IMR-90 (cell line): ENCODE measurements around the gene PPM1G. TPM values are rescaled to one million over a fixed set of nuclear protein-coding genes. Genes with fewer than 3 reads are reported as not detected.

ENCODE experiments used
- ATAC-seq: fragments of 200-7000 bp; cut with Tn5 transposase; 2 replicates; pipeline ENCODE4 v1.9.1; 2020; ENCODE audit warnings: low read depth, mild to moderate bottlenecking, moderate library complexity
- BruUV-seq: library from RNA; stranded (reverse); fragments of 400-500 nt; replicated peaks from 2 replicates; lab custom pipeline; 2021; lab: Mats Ljungman, UMichigan
- CTCF ChIA-PET: fragments of 300-600 bp; formaldehyde crosslinking; extraction: SDS; loops from one replicate; lab custom pipeline; 2021; ENCODE audit warnings: antibody characterized with exemption; lab: Yijun Ruan, JAX
- POLR2A ChIA-PET: fragments of 300-600 bp; sonication (Branson Sonifier 250); formaldehyde crosslinking; loops from one replicate; lab custom pipeline; 2022; ENCODE audit warnings: antibody characterized with exemption; ENCODE audit not compliant: unreplicated experiment; lab: Charles Lee
- DNase-seq: peaks from one replicate; pipeline ENCODE4 v3.0.0; 2013
- H2AFZ ChIP-seq: replicated peaks from 2 replicates; pipeline ENCODE3; 2013; ENCODE audit warnings: low read length, mild to moderate bottlenecking; ENCODE audit not compliant: poor library complexity
- H2AK5ac ChIP-seq: 2 replicates; pipeline ENCODE4 v1.6.1; 2013; ENCODE audit warnings: low read depth, low read length, inconsistent platforms
- H2AK9ac ChIP-seq: replicated peaks from 2 replicates; pipeline ENCODE3; 2013; ENCODE audit warnings: mild to moderate bottlenecking, low read depth, low read length, moderate library complexity; ENCODE audit not compliant: poor library complexity
- H2BK120ac ChIP-seq: 2 replicates; pipeline ENCODE4 v1.6.1; 2013; ENCODE audit warnings: low read depth, low read length, inconsistent platforms
- H2BK15ac ChIP-seq: 3 replicates; pipeline ENCODE4 v1.6.1; 2013; ENCODE audit warnings: low read depth, low read length, inconsistent platforms
- H2BK20ac ChIP-seq: 2 replicates; pipeline ENCODE4 v1.6.1; 2013; ENCODE audit warnings: low read depth, mild to moderate bottlenecking, inconsistent platforms, low read length, moderate library complexity
- H2BK5ac ChIP-seq: 2 replicates; pipeline ENCODE4 v1.6.1; 2013; ENCODE audit warnings: mild to moderate bottlenecking, low read depth, low read length, inconsistent platforms; ENCODE audit not compliant: poor library complexity, severe bottlenecking
- H3K14ac ChIP-seq: replicated peaks from 2 replicates; pipeline ENCODE4 v1.6.1; 2013; ENCODE audit warnings: low read depth, low read length, inconsistent platforms
- H3K18ac ChIP-seq: 2 replicates; pipeline ENCODE4 v1.6.1; 2013; ENCODE audit warnings: low read depth, low read length, control low read depth
- H3K23ac ChIP-seq: 2 replicates; pipeline ENCODE4 v1.6.1; 2013; ENCODE audit warnings: low read depth, low read length, inconsistent platforms
- H3K27ac ChIP-seq: 2 replicates; pipeline ENCODE4 v1.5.1; 2013; ENCODE audit warnings: mild to moderate bottlenecking, control low read depth, low read length; ENCODE audit not compliant: insufficient read depth
- H3K27me3 ChIP-seq: 2 replicates; pipeline ENCODE4 v1.6.1; 2013; ENCODE audit warnings: low read length; ENCODE audit not compliant: control insufficient read depth, insufficient read depth
- H3K36me3 ChIP-seq: 2 replicates; pipeline ENCODE4 v1.6.1; 2013; ENCODE audit warnings: low read length, mixed read lengths; ENCODE audit not compliant: control insufficient read depth, insufficient read depth
- H3K4ac ChIP-seq: 2 replicates; pipeline ENCODE4 v1.6.1; 2013; ENCODE audit warnings: low read depth, low read length, inconsistent platforms
- H3K4me1 ChIP-seq: 2 replicates; pipeline ENCODE4 v1.6.1; 2013; ENCODE audit warnings: low read length, mixed read lengths; ENCODE audit not compliant: control insufficient read depth, insufficient read depth
- H3K4me2 ChIP-seq: 2 replicates; pipeline ENCODE4 v1.6.1; 2013; ENCODE audit warnings: low read depth, mild to moderate bottlenecking, control low read depth, low read length, moderate library complexity
- H3K4me3 ChIP-seq: 2 replicates; pipeline ENCODE4 v1.5.1; 2013; ENCODE audit warnings: low read depth, mild to moderate bottlenecking, control low read depth, low read length, moderate library complexity; ENCODE audit not compliant: insufficient read depth
- H3K56ac ChIP-seq: 2 replicates; pipeline ENCODE4 v1.6.1; 2013; ENCODE audit warnings: low read length, inconsistent platforms; ENCODE audit not compliant: insufficient read depth; ENCODE audit errors: extremely low read depth
- H3K79me1 ChIP-seq, 2 experiments: 2 replicates each; pipeline ENCODE4 v1.6.1; 2013; ENCODE audit warnings: low read length in 2 of 2, inconsistent platforms in 1 of 2, low read depth in 1 of 2
- H3K9ac ChIP-seq: 2 replicates; pipeline ENCODE4 v1.6.1; 2013; ENCODE audit warnings: low read depth, low read length, control low read depth
- H3K9me1 ChIP-seq: 2 replicates; pipeline ENCODE4 v1.6.1; 2013; ENCODE audit warnings: low read length, inconsistent platforms; ENCODE audit not compliant: insufficient read depth
- H3K9me3 ChIP-seq: 2 replicates; pipeline ENCODE4 v1.6.1; 2013; ENCODE audit warnings: low read length; ENCODE audit not compliant: control insufficient read depth, insufficient read depth
- H4K20me1 ChIP-seq: 2 replicates; pipeline ENCODE4 v1.6.1; 2013; ENCODE audit warnings: low read length, inconsistent platforms; ENCODE audit not compliant: insufficient read depth
- H4K5ac ChIP-seq: 2 replicates; pipeline ENCODE4 v1.6.1; 2013; ENCODE audit warnings: mild to moderate bottlenecking, low read depth, low read length, control low read depth
- H4K8ac ChIP-seq, 2 experiments: 2 replicates each; pipeline ENCODE4 v1.6.1; 2013; ENCODE audit warnings: low read depth in 2 of 2, low read length in 2 of 2, control low read depth in 1 of 2, inconsistent platforms in 1 of 2
- H4K91ac ChIP-seq: 2 replicates; pipeline ENCODE4 v1.6.1; 2013; ENCODE audit warnings: low read depth, low read length, inconsistent platforms; ENCODE audit not compliant: insufficient read depth
- CHD1 ChIP-seq: IDR thresholded peaks from 2 replicates; pipeline ENCODE4 v1.6.1; 2012; ENCODE audit warnings: low read depth, low read length, improper control_type of control experiment
- MAZ ChIP-seq: IDR thresholded peaks from 2 replicates; pipeline ENCODE4 v1.6.1; 2012; ENCODE audit warnings: low read depth, mild to moderate bottlenecking, low read length, improper control_type of control experiment, moderate library complexity, borderline replicate concordance
- MXI1 ChIP-seq: IDR thresholded peaks from 2 replicates; pipeline ENCODE4 v1.6.1; 2012; ENCODE audit warnings: low read depth, mild to moderate bottlenecking, low read length, moderate library complexity, borderline replicate concordance
- NFE2L2 ChIP-seq: fragments of 150-350 bp; IDR thresholded peaks from 2 replicates; pipeline ENCODE4 v1.6.1; 2016; ENCODE audit warnings: low read depth, mild to moderate bottlenecking, low read length
- RFX5 ChIP-seq: IDR thresholded peaks from 2 replicates; pipeline ENCODE4 v1.8.0; 2012; ENCODE audit warnings: low read depth, mild to moderate bottlenecking, low read length, moderate library complexity
- whole genome bisulfite sequencing, 2 experiments: methylation state at CpG; one replicate each; pipeline versions ENCODE4 v1.1.5 to v1.1.7; 2013; ENCODE audit warnings: missing lambda C conversion rate in 2 of 2; ENCODE audit not compliant: insufficient read length in 1 of 2; ENCODE audit errors: extremely low coverage in 2 of 2; 5-methylcytosine and 5-hydroxymethylcytosine counted together
- dilution Hi-C: fragments of 300-500 bp; cut with HindIII; formaldehyde crosslinking; loops from one replicate; pipeline ENCODE4 v1.14.3; 2018; ENCODE audit warnings: low sequenced_read_pairs; ENCODE audit not compliant: unreplicated experiment
- in situ Hi-C: fragments of 300-500 bp; cut with MboI; formaldehyde crosslinking; loops from 3 replicates; pipeline ENCODE4 v1.14.3; 2019; ENCODE audit warnings: low sequenced_read_pairs, inconsistent platforms, mixed read lengths
- intact Hi-C: fragments of 100-400 bp; cut with micrococcal nuclease; formaldehyde crosslinking; loops from 2 replicates; pipeline ENCODE4 v1.10.0; 2022
- polyA plus RNA-seq, 3 experiments: library from polyadenylated mRNA; depleted of rRNA; stranded (reverse); fragments of >200 nt; gene quantifications; 2 replicates each; pipeline ENCODE4 v1.2.3, GENCODE V29; 2012; ENCODE audit warnings: low replicate concordance in 1 of 3
- total RNA-seq: library from RNA; depleted of rRNA; stranded (reverse); fragments of >200 nt; gene quantifications from 2 replicates; pipeline ENCODE4 v1.2.3, GENCODE V29; 2012

Gene PPM1G
- total and polyA plus RNA-seq, 2 of the 4 experiments (the other 2 are of a cell fraction) = 57.6 to 95.9 TPM

DNA sequence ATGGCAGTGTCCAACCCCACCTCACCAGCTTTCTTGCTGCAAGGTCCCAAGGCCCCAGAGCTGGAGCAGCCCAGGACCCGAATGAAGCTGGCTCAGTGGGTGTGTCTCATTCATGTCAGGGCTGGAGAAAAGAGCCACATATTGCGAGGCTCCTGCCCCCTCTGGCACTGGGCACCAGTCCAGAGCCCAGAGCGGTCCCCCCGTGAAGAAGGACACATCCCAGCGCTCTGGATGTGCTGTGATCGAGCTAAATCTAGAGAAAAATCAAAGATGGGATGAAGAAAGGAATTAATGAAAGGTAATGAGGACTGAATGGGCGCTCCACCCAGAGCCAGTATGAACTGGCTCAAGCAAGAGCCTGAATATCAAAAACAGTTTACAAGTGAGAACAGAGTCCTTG lies 73.2 kb downstream of the PPM1G start:
- H3K9me1 ChIP-seq = no peaks in the 10 kb centered on the region
- TF ChIP-seq MXI1 = no peak
- TF ChIP-seq RFX5 = no peak
- no peak for TF ChIP-seq NFE2L2
- TF ChIP-seq CHD1 = no peak
- no peak for TF ChIP-seq MAZ
- no peak overlapping the region for H3K4me3 ChIP-seq
- no peak overlapping the region for H3K14ac ChIP-seq
- no peaks in the 10 kb centered on the region for H3K27me3 ChIP-seq
- no peak for DNase-seq
- WGBS, 2 experiments = 96% methylated on average over 5 of the region's 7 CpGs; no CpG with 5 or more reads in 1 of the 2 experiments
- H2BK20ac ChIP-seq = no peak overlapping the region
- H2AK9ac ChIP-seq = no peak overlapping the region
- in situ Hi-C loops = no loop called here
- H3K18ac ChIP-seq = no peak overlapping the region
- no peak overlapping the region for H2BK5ac ChIP-seq
- no peak overlapping the region for H4K5ac ChIP-seq
- BruUV-seq = no TSS peak
- intact Hi-C loops = no loop called here
- no peak overlapping the region for H3K4ac ChIP-seq
- no peak overlapping the region for H2BK120ac ChIP-seq
- H3K9me3 ChIP-seq = no peaks in the 10 kb centered on the region
- ChIA-PET CTCF (no interaction called here), POLR2A (no interaction called here)
- no peak for ATAC-seq
- H2BK15ac ChIP-seq = no peak overlapping the region
- no peaks in the 10 kb centered on the region for H4K20me1 ChIP-seq
- no peak overlapping the region for H2AFZ ChIP-seq
- H3K79me1 ChIP-seq = peaks cover 0 to 3% of the 10 kb centered on the region in 2 experiments; a peak in 1 of 4 replicates
- no peaks in the 10 kb centered on the region for H3K4me1 ChIP-seq
- no peak overlapping the region for H3K27ac ChIP-seq
- H2AK5ac ChIP-seq = no peak overlapping the region
- dilution Hi-C loops = no loop called here
- H3K4me2 ChIP-seq = no peak overlapping the region
- no peak overlapping the region for H3K56ac ChIP-seq
- H4K8ac ChIP-seq = no peak overlapping the region
- H4K91ac ChIP-seq = no peak overlapping the region
- no peak overlapping the region for H3K9ac ChIP-seq
- peaks cover 44% of the 10 kb centered on the region for H3K36me3 ChIP-seq
- H3K23ac ChIP-seq = no peak overlapping the region
